HK-2 (cell line): Measurements from ENCODE around the gene GARNL3.

Experiments
- DNase-seq: peaks from one replicate; pipeline ENCODE4 v3.0.0-alpha.2; 2018; ENCODE audit not compliant: unreplicated experiment

GARNL3 gene

DNA sequence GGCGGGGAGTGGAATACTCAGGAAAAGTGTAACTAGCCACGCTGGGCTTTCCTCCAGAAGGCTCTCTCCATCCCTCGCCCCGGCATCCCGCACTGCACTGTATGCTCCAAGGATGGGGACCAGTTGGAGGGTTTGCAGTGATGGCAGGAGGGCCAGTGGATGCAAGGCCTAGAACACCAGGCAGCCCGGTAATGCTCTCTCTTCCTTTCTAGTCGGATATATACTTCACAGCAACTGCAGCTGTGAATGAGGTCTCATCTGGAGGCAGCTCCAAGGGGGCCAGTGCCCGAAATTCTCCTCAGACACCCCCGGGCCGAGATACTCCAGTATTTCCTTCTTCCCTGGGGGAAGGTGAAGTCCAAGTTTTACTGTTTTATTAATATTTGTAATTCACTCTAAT, 122.4 kb downstream of the GARNL3 start:
- no peak for DNase-seq

DNA sequence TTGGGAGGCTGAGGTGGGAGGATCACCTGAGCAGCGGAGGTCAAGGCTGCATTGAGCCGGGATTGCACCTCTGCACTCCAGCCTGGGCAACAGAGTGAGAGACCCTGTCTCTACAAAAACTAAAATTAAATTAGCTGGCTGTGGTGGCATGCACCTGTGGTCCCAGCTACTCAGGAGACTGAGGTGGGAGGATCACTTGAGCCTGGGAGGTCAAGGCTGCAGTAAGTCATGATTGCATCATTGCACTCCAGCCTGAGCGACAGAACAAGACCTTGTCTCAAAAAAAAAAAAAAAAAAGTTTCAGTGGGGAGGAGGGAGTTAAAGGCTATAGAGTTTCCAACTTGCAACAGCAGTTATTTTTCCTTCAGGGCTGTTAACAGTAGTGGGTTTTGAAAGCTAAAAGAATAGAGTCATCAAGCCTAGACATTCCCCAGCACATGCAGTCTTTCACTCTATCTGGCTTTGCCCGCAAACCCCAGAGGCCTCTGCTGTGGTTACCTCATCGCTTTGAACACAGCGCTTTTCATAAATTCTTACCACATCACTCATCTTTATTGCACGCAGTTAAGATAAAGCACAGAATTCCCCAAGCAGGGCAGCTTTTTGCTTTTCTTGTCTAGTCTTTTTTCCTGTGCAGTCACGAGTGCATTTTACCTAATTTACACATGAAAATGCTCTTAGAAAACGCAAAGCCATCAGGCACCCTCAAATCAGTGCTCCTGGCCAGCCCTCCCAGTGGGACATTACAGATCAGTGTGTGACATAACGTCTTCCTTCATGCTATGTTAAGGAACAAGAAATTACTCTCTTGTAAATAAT, 123.7 kb downstream of the GARNL3 start:
- DNase-seq, result peak; percentile 78

DNA sequence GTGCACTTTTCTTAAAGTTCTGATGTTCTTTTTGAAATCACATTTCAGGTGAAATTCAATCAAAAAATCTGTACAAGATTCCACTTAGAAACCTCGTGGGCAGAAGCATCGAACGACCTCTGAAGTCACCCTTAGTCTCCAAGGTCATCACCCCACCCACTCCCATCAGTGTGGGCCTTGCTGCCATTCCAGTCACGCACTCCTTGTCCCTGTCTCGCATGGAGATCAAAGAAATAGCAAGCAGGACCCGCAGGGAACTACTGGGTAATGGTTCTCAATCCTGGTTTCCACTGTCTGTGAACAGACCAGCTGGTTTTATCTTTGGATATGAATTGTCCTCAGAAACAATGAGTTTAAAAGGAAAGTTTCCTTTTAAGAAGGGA, 124.3 kb downstream of the GARNL3 start:
- DNase-seq, result peak; percentile 31

DNA sequence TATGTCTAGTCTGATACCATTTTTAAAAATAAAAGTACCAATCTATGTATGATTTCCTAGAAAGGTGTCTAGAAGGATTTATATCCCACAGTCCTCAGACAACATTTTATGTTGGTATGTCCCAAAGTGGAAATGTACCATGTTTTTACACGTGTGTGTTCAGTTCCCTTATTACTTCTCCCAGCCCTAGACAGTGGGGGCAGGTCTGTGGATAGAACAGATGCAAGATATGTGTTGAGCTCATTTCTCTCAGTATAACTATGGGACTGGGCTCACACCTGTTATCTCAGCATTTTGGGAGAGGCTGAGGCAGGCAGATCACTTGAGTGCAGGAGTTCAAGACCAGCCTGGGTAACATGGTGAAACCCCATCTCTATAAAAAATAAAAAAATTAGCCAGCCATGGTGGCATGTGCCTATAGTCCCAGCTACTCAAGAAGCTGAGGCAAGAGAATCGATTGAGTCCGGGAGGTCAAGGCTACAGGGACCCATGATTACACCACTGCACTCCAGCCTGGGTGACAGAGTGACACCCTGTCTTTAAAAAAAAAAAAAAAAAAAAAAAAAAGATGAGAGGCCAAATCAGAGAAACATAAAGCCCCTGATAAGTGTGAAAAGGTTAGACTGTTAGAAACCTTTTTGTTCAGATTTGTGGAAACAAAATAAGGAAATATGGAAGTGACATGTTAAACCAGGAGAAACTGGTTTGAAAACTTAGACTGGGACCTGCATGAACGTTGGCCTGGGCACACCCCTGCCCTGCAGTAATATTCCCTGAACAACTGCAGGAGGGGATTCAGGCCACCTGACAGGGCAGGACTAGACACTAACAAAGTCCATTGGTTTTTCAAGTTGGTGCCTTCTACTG, 125.0 kb downstream of the GARNL3 start:
- no peak for DNase-seq

DNA sequence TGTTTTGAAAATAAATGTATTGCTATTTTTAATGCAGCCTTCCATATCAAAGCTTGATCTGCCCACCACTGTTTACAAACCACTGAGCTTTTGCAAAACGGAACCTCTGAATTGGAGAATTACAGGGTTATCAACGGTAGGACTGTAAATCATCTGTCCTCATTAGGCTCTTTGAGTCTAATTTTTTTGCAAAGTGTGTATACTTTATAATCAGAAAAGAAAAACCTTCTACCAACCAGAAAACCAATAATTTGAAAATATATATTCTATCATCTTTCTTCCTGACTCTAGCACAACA, 125.6 kb downstream of the GARNL3 start:
- DNase-seq, result no peak

GRCh38 chr9:127390563-127390962, 126.0 kb downstream of the GARNL3 start:
- peak; percentile 73 for DNase-seq

DNA sequence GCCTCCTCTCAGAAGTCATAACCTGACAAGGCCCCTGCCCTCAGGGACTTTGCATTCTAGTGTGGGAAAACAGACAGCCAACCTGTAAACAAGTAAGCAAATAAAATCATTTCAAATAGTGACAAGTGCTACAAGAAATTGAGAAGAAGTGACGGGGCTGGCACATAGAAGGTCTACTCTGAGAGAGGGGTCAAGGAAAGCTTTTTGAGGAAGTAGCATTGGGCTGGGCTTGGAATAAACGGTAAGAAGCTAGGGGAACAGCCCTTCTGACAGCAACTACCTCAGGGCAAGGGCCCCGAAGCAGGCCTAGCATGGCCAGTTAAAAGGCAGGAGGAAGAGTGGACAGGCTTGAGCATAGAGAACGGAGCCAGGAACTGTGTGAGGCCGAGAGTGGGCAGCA, 127.6 kb downstream of the GARNL3 start:
- no peak for DNase-seq

DNA sequence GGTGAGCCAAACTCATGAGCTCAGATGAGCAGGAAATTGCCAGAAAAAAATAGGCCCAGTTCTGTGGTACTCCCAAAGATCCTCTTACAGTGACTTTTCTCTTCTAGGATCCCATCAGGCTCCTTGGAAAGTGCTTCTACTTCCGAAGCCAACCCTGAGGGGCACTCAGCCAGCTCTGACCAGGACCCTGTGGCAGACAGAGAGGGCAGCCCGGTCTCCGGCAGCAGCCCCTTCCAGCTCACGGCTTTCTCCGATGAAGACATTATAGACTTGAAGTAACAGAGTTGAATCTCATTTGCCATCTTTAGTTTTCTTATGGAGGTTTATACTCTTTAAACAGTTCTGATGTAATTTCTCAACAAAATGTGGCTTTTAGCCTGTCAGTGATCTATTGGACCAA, 128.4 kb downstream of the GARNL3 start:
- DNase-seq, result no peak

- DNase-seq, result no peak
These were observed 129.1 kb downstream of the GARNL3 start for GRCh38 chr9:127393645-127394044.

DNA sequence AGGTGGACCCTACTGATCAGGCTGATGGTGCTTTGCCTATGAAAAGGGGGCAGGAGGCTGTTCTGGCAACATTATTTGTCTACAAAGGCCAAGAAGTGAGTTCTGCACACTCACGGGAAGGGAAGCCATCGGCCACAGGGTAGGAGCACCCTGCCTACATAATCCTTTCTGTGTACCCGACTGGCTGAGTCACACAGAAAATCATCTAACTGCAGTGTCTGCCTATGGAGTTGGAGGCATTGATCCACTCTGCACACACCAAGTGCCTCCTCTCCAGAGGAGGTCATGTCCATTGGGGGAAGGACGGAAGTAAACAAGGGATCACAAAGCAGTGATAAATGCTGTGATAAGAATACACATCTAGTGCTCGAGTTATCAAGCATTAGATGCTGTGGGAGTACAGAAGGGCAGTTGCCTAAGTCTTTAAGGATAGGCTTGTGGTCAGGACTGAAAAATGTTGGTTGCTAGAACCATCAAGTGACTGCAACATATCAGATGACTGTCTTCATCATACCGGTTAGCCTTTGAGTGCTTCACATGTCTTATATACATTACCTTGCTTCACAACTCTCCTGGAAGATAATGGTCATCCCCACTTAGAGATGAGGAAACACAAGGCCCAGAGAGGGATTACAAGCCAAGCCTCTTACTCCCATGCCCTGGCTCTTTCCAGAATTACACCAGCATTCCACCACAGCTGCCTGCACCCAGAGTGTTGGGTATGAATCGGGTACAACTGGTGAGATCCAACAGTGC, 131.1 kb downstream of the GARNL3 start:
- no peak for DNase-seq

DNA sequence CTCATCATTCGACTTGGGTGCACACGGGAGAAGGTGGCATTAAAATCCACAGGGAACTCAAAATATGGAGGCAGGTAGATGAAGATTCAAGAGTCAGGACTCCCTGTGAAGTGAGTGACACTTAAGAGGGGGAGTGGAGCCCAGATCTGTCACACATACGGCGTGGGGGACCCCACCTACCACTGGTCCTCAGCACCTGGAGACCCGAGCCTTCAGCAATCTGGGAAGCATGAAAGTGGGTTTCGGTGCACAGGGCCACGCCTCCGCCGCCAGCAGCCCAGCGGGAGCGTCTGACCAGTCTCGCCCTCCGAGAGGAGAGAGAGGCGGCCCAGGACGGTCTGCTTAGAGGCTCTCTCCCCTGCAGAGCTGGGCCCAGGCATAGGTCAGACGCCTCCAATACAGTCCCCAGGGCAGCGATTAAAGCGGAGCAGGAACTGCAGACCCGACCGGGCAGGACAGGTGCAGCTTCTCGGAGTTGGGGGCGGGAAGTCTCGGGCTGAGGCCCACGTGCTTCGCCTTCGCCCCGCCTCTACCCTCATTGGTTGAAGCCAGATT, 131.8 kb downstream of the GARNL3 start:
- no peak for DNase-seq

- DNase-seq, result peak; percentile 99
These were observed 132.5 kb downstream of the GARNL3 start, which contains the start of gene SLC2A8 for GRCh38 chr9:127396808-127397645. SLC2A8 (plus strand) TSS chr9:127397169; CDS start chr9:127397231, 62 bp downstream.

DNA sequence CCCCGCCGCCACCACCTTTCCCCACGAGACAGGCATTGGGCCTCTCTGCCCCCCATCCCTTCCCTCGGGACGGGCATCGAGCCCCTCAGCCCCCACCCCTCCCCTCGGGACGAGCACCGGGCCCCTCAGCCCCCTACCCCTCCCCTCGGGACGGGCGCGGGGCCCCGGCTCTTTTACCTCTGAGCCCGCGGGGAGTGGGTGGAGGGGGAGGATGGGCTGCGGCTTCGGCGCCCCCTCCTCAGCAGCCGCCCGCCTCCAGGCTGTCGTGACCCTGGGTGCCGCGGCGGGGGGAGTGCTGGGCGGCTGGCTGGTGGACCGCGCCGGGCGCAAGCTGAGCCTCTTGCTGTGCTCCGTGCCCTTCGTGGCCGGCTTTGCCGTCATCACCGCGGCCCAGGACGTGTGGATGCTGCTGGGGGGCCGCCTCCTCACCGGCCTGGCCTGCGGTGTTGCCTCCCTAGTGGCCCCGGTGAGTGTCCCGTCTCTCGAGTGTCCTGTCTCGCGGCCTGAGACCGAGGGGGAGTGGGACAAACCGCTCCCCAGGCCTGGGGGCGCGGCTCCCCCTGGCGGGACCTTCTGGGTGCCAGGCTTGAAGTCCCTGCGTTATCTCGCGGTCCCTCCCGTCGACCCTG, 133.2 kb downstream of the GARNL3 start:
- peak; percentile 64 for DNase-seq

GRCh38 chr9:127398275-127398647, 133.7 kb downstream of the GARNL3 start:
- DNase-seq, result no peak

DNA sequence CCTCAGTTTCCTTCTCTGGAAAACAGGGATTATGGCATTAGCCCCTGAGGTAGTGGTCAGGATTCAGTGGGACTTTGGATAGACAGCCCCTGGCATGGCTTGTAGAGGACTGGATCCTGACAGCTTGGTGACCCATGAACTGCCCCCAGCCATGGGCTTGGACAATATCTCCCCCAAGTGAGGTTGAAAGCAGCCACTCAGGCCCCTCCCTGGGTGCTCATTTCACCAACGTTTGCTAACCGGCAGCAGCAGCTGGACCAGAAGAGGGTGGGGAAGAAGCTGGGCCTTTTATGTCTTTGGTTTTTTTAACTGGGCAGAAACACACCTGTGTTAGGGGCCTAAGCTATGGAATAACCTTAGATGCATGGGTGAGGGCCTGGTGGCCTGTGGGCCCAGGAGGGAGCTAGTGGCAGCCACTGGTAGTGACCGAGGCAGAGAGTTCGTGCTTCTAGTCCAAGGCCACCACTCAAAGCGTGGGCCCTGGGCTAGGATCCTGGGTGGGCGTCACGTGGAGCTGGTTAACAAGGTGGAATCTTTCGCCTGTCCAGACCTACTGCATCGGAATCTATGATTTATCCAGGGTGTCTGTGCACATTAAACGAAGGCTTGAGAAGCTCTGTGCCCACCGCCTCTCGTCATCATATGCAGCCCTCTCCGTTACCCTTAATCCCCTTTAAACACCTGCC, 134.3 kb downstream of the GARNL3 start:
- no peak for DNase-seq

GRCh38 chr9:127399736-127400269, 135.2 kb downstream of the GARNL3 start:
- no peak for DNase-seq

- DNase-seq, result no peak
These were observed 138.0 kb downstream of the GARNL3 start for GRCh38 chr9:127402401-127403090.

DNA sequence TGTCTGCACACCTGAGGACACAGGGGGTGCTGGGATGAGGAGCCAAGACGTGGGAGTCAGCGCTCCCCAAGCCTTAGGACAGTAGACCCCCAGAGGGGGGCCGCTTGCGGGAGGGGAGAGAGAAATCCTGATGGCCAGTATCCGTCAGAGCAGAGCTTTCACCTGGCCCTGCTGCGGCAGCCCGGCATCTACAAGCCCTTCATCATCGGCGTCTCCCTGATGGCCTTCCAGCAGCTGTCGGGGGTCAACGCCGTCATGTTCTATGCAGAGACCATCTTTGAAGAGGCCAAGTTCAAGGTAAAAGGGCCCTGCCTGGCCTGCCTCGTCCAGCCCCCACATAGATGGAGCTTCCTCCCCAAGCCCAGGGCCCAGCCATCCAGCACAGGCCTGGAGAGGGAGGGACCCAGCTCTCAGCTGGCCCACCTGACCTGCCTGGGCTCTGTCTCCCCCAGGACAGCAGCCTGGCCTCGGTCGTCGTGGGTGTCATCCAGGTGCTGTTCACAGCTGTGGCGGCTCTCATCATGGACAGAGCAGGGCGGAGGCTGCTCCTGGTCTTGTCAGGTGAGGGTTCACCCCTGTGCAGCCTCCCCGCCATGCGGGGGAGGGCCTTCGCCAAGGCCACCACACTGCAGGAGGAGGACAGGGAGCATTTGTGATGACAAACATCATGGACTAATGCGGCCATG, 139.1 kb downstream of the GARNL3 start:
- no peak for DNase-seq

DNA sequence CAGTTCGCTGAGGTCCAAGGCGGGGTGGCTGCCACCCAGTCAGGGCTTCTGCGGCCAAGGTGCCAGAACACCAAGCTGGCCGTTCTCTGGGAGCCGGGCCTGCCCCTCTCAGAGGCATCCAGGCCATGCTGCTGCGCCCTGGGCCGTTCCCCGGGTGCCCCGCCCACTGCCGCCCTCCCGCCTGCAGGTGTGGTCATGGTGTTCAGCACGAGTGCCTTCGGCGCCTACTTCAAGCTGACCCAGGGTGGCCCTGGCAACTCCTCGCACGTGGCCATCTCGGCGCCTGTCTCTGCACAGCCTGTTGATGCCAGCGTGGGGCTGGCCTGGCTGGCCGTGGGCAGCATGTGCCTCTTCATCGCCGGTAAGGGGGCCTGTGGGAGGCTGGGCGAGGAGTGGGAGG, 140.1 kb downstream of the GARNL3 start:
- no peak for DNase-seq
